Activated naive CD8-positive, alpha-beta T cell treated with anti-CD3 and anti-CD28 coated beads, Interleukin-2, amount 10 ng/mL, durations not matched to agents 7 days and 5 days (primary cell): ENCODE data around the gene PIGP. TPM values are rescaled to one million over a fixed set of nuclear protein-coding genes. Genes with fewer than 3 reads are reported as not detected.
A peak's percentile ranks its signal among the peaks of the same experiment; 100 is the strongest.
"Not testable (repeated sequence)": the region's sequence is repeated elsewhere in the genome, so short reads cannot be mapped to it uniquely, and the experiment has no call there.

ENCODE experiments used
- ATAC-seq: fragments of 150-1000 bp; cut with Tn5 transposase; one replicate; pipeline ENCODE4 v1.10.0; 2021; ENCODE audit warnings: low read depth, moderate library complexity
- POLR2A ChIA-PET: fragments of 350-600 bp; sonication (Branson Sonifier 250); formaldehyde crosslinking; loops from one replicate; lab custom pipeline; 2021; ENCODE audit warnings: antibody characterized with exemption; lab: Charles Lee
- DNase-seq: peaks from one replicate; pipeline ENCODE4 v3.0.0; 2021
- H3K27ac Mint-ChIP-seq: one replicate; pipeline ENCODE4 v1.8.0; 2022; ENCODE audit warnings: mild to moderate bottlenecking, mixed read lengths
- H3K27me3 Mint-ChIP-seq: one replicate; pipeline ENCODE4 v1.8.0; 2022; ENCODE audit warnings: mild to moderate bottlenecking, moderate library complexity, mixed read lengths
- H3K36me3 Mint-ChIP-seq: one replicate; pipeline ENCODE4 v1.8.0; 2021; ENCODE audit warnings: mild to moderate bottlenecking, mixed read lengths
- H3K4me1 Mint-ChIP-seq: one replicate; pipeline ENCODE4 v1.8.0; 2021; ENCODE audit warnings: mixed read lengths
- H3K4me3 Mint-ChIP-seq: one replicate; pipeline ENCODE4 v1.8.0; 2022; ENCODE audit warnings: mild to moderate bottlenecking, moderate library complexity, mixed read lengths
- H3K9me3 Mint-ChIP-seq: one replicate; pipeline ENCODE4 v1.8.0; 2021; ENCODE audit warnings: mixed read lengths
- total RNA-seq, 2 experiments: library from RNA; stranded (reverse); gene quantifications; one replicate each; pipeline ENCODE4 v1.2.3, GENCODE V29; 2021

Gene PIGP
- total RNA-seq = 10 to 100 TPM; 12.4 to 18.8 TPM

GRCh38 chr21:37072988-37073416 lies at the start of gene PIGP, which contains the start of gene TTC3:
PIGP (minus strand) TSS chr21:37073071; CDS start chr21:37072515, 556 bp downstream.
TTC3 (plus strand) TSS chr21:37073254; CDS start chr21:37087258, 14,004 bp downstream.
- peaks cover 1% of the 10 kb centered on the region for H3K27me3 Mint-ChIP-seq
- POLR2A ChIA-PET = no interaction called here
- DNase-seq = peak; percentile 97
- H3K4me1 Mint-ChIP-seq = peaks cover 31% of the 10 kb centered on the region
- peak; percentile 79 for ATAC-seq
- no peaks in the 10 kb centered on the region for H3K9me3 Mint-ChIP-seq
- H3K36me3 Mint-ChIP-seq = peaks cover 16% of the 10 kb centered on the region
- peak within 1 kb of the TSS; percentile 94 for H3K4me3 Mint-ChIP-seq
- H3K27ac Mint-ChIP-seq = peak within 1 kb of the TSS; percentile 99

GRCh38 chr21:37119421-37120218 lies 46.7 kb upstream of the PIGP start:
- H3K27ac Mint-ChIP-seq = no peak overlapping the region
- ATAC-seq (no peak), DNase-seq (no peak)
- peaks cover 12% of the 10 kb centered on the region for H3K4me1 Mint-ChIP-seq
- H3K36me3 Mint-ChIP-seq = peaks cover 26% of the 10 kb centered on the region
- H3K4me3 Mint-ChIP-seq = no peak overlapping the region
- H3K9me3 Mint-ChIP-seq = no peaks in the 10 kb centered on the region
- POLR2A ChIA-PET = no interaction called here
- H3K27me3 Mint-ChIP-seq = no peaks in the 10 kb centered on the region

DNA sequence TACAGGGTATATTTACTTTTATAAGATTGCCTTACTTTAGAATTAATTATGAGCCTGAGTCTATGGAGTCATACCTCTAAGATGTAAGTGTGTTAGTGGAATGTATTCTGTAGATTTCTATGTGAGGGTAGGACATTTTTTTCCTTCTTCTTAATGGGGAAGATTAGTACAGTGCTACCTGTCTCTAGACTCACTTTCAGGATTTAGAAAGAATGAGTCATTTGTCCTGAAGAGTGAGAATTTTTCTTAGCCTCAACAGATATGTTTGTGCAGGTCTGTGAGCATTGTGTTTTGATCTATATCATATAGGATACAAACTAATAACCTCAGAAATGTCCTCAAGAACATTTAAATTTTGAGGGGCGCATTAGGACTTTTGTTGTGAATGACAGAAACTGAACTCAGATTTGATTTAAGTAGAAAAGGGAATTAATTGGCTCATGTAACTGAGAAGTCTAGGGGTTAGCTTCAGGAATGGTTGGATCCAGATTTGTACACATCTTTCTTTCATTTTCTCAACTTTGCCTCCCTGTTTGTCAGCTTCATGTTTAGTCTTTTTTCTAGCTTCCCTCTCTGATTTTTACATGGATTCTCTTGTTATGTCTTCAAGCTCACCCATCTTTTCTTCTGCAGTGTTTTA lies 45.4 kb upstream of the PIGP start:
- Mint-ChIP-seq H3K27ac (no peak overlapping the region), H3K4me3 (no peak overlapping the region), H3K4me1 (peaks cover 12% of the 10 kb centered on the region), H3K36me3 (peaks cover 27% of the 10 kb centered on the region), H3K27me3 (no peaks in the 10 kb centered on the region), H3K9me3 (peaks cover 3% of the 10 kb centered on the region)
- DNase-seq = no peak
- POLR2A ChIA-PET = no interaction called here
- no peak for ATAC-seq

DNA sequence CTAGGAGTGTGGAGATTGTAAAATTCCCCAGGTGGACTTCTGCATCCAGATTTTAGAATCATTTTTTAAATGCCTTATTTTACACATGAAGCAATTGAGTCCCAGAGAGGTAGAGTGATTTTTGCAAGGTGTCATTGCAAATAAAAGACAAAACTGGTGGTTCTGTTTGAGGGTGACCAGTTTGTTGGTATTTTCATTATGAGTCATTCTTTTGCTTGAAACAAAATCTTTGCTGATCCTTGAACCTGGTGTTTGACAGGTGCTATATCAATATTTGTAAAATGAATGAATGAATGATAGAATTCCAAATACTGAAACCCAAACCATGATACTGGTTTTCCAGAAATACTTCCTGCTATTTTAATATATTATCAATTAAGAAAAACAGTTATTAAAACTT lies 44.3 kb upstream of the PIGP start:
- DNase-seq (no peak), ATAC-seq (no peak)
- no peak overlapping the region for H3K27ac Mint-ChIP-seq
- H3K4me1 Mint-ChIP-seq = peaks cover 12% of the 10 kb centered on the region
- no peak overlapping the region for H3K4me3 Mint-ChIP-seq
- H3K9me3 Mint-ChIP-seq = peaks cover 6% of the 10 kb centered on the region
- H3K27me3 Mint-ChIP-seq = no peaks in the 10 kb centered on the region
- POLR2A ChIA-PET = interaction anchor here (0.7 kb wide), 1 partner anchor 252 kb away, joined by 5 read pairs; no protein-coding TSS in a partner anchor
- peaks cover 23% of the 10 kb centered on the region for H3K36me3 Mint-ChIP-seq

GRCh38 chr21:37116459-37116858 lies 43.6 kb upstream of the PIGP start:
- H3K9me3 Mint-ChIP-seq, POLR2A ChIA-PET, ATAC-seq, H3K27me3 Mint-ChIP-seq, H3K4me3 Mint-ChIP-seq, H3K27ac Mint-ChIP-seq, DNase-seq: not testable (repeated sequence)
- Mint-ChIP-seq H3K4me1 (peaks cover 12% of the 10 kb centered on the region), H3K36me3 (peaks cover 25% of the 10 kb centered on the region)

DNA sequence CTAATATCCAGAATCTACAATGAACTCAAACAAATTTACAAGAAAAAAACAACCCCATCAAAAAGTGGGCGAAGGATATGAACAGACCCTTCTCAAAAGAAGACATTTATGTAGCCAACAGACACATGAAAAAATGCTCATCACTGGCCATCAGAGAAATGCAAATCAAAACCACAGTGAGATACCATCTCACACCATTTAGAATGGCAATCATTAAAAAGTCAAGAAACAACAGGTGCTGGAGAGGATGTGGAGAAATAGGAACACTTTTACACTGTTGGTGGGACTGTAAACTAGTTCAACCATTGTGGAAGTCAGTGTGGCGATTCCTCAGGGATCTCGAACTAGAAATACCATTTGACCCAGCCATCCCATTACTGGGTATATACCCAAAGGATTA lies 41.4 kb upstream of the PIGP start:
- H3K27me3 Mint-ChIP-seq, DNase-seq, H3K27ac Mint-ChIP-seq, H3K4me1 Mint-ChIP-seq, ATAC-seq, H3K4me3 Mint-ChIP-seq, POLR2A ChIA-PET: not testable (repeated sequence)
- Mint-ChIP-seq H3K36me3 (peaks cover 23% of the 10 kb centered on the region), H3K9me3 (peaks cover 16% of the 10 kb centered on the region)

GRCh38 chr21:37111029-37111428 lies 38.2 kb upstream of the PIGP start:
- H3K27ac Mint-ChIP-seq, POLR2A ChIA-PET, H3K27me3 Mint-ChIP-seq, ATAC-seq, H3K4me1 Mint-ChIP-seq, H3K4me3 Mint-ChIP-seq, DNase-seq: not testable (repeated sequence)
- Mint-ChIP-seq H3K9me3 (peaks cover 22% of the 10 kb centered on the region), H3K36me3 (peaks cover 30% of the 10 kb centered on the region)

GRCh38 chr21:37106998-37107397 lies 34.1 kb upstream of the PIGP start:
- no peak overlapping the region for H3K27ac Mint-ChIP-seq
- ATAC-seq (no peak), DNase-seq (no peak)
- no peaks in the 10 kb centered on the region for H3K4me1 Mint-ChIP-seq
- POLR2A ChIA-PET = no interaction called here
- no peaks in the 10 kb centered on the region for H3K27me3 Mint-ChIP-seq
- peaks cover 29% of the 10 kb centered on the region for H3K36me3 Mint-ChIP-seq
- H3K4me3 Mint-ChIP-seq = no peak overlapping the region
- H3K9me3 Mint-ChIP-seq = peaks cover 13% of the 10 kb centered on the region

GRCh38 chr21:37102746-37103145 lies 29.9 kb upstream of the PIGP start:
- H3K9me3 Mint-ChIP-seq, H3K4me1 Mint-ChIP-seq, POLR2A ChIA-PET, H3K27me3 Mint-ChIP-seq, ATAC-seq, DNase-seq, H3K4me3 Mint-ChIP-seq, H3K27ac Mint-ChIP-seq: not testable (repeated sequence)
- H3K36me3 Mint-ChIP-seq = peaks cover 23% of the 10 kb centered on the region

GRCh38 chr21:37101384-37101783 lies 28.5 kb upstream of the PIGP start:
- no peak overlapping the region for H3K27ac Mint-ChIP-seq
- H3K9me3 Mint-ChIP-seq = no peaks in the 10 kb centered on the region
- no peaks in the 10 kb centered on the region for H3K4me1 Mint-ChIP-seq
- no peak overlapping the region for H3K4me3 Mint-ChIP-seq
- H3K27me3 Mint-ChIP-seq = no peaks in the 10 kb centered on the region
- POLR2A ChIA-PET = no interaction called here
- ATAC-seq = no peak
- no peak for DNase-seq
- peaks cover 19% of the 10 kb centered on the region for H3K36me3 Mint-ChIP-seq

- DNase-seq (no peak), ATAC-seq (no peak)
- Mint-ChIP-seq H3K4me3 (no peak overlapping the region), H3K9me3 (no peaks in the 10 kb centered on the region), H3K36me3 (peaks cover 15% of the 10 kb centered on the region), H3K27ac (no peak overlapping the region), H3K4me1 (no peaks in the 10 kb centered on the region), H3K27me3 (no peaks in the 10 kb centered on the region)
- POLR2A ChIA-PET = no interaction called here
Observed at GRCh38 chr21:37100316-37100715, 27.4 kb upstream of the PIGP start.

DNA sequence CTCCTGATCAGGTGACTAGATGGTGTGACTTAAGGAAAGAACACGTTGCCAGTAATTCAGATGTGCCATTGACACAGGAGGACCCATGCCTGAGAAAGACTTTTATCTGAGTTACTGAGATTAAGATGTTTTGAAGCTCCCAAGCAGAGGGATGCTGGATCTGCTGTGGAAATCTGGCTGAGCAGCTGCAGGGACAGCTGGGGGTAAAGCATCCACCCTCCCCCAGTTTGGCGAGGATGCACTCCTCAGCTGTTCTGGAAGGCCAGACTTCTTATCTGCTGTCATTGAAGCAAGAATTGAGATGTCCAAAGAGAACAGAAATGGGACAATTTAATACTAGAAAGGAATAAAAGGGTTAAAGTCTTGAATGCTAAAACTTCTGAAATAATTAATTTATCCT lies 25.9 kb upstream of the PIGP start:
- Mint-ChIP-seq H3K4me1 (no peaks in the 10 kb centered on the region), H3K4me3 (no peak overlapping the region), H3K9me3 (no peaks in the 10 kb centered on the region), H3K27ac (no peak overlapping the region), H3K36me3 (peaks cover 15% of the 10 kb centered on the region), H3K27me3 (no peaks in the 10 kb centered on the region)
- POLR2A ChIA-PET = no interaction called here
- ATAC-seq (no peak), DNase-seq (no peak)

GRCh38 chr21:37095821-37096220 lies 22.9 kb upstream of the PIGP start:
- no peak overlapping the region for H3K4me3 Mint-ChIP-seq
- no peak overlapping the region for H3K27ac Mint-ChIP-seq
- DNase-seq = no peak
- ATAC-seq = no peak
- H3K36me3 Mint-ChIP-seq = peaks cover 16% of the 10 kb centered on the region
- H3K9me3 Mint-ChIP-seq = no peaks in the 10 kb centered on the region
- H3K4me1 Mint-ChIP-seq = no peaks in the 10 kb centered on the region
- H3K27me3 Mint-ChIP-seq = no peaks in the 10 kb centered on the region
- POLR2A ChIA-PET = no interaction called here

DNA sequence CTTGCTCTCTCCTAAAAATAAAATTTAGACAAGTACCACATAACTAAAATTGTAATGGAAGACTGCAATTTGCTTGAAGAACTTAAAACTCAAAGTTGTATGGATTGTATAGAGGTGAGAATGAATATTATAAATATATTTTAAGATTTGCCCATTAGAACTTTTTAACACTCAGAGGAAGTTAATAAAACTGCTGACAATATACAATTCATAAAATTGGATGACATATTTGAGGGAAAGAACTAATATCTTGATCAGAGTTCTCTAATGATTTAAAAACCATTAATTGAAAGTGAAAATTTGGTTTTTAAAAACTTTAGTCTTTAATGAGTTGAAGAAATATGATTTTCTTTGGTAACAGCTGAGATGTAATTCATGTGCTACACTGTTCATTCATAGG lies 21.1 kb upstream of the PIGP start:
- ATAC-seq = no peak
- Mint-ChIP-seq H3K4me1 (no peaks in the 10 kb centered on the region), H3K27ac (no peak overlapping the region), H3K36me3 (peaks cover 17% of the 10 kb centered on the region), H3K9me3 (no peaks in the 10 kb centered on the region), H3K27me3 (no peaks in the 10 kb centered on the region), H3K4me3 (no peak overlapping the region)
- POLR2A ChIA-PET = no interaction called here
- DNase-seq = no peak
